D341Med (cell line): ENCODE results near the gene MRPS25.

Source experiments
- DNase-seq: peaks from one replicate; pipeline ENCODE4 v3.0.0; 2012; ENCODE audit warnings: low spot score

MRPS25 gene

DNA sequence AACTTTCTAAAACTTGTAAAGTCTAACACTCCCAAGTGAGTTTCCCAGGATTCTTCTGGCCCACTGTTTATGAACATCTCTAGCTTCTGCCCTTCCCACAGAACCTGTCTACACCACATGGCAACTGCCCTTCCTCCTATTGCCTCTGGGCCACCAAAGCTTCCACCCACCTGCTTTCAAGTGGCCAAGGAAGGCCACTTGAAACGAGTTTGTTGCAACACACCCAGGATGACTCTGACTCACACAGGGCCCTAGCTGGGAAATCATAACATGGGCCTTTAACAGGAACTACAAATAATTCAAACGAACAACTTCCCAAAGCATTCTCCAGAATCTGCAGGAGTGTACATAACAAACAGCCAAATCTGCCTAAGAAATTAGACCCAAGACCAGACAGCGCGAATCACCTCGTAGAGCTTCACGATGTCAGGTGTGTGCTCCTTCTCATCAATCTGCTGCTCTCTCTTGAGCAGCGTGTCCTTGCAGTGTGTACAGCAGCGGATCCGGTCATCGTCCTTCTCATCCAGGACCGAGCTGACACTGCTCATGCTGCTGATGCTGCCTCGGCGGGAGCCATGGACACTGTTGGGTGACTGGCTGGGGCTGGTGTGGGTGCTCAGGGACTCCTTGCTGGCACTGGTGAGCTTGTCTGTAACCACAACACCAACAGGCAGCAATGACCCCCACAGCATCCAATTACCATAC, 17.0 kb upstream of the MRPS25 start:
- DNase-seq = no peak

DNA sequence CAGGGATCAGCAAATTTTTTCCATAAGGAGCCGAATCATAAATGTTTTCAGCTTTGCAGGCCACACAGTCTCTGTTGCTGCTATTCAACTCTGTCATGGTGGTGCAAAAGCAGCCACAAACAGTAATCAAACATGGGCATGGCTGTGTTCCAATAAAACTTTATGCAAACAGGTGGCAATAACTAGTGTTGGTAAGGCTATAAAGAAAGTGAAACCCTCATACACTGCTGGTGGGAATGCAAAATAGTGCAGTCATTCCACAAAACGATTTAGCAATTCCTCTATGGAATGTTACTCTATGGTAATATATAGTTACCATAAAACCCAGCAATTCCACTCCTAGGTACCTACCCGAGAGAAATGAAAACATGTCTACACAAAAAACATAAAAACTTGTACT, 14.0 kb upstream of the MRPS25 start:
- no peak for DNase-seq

DNA sequence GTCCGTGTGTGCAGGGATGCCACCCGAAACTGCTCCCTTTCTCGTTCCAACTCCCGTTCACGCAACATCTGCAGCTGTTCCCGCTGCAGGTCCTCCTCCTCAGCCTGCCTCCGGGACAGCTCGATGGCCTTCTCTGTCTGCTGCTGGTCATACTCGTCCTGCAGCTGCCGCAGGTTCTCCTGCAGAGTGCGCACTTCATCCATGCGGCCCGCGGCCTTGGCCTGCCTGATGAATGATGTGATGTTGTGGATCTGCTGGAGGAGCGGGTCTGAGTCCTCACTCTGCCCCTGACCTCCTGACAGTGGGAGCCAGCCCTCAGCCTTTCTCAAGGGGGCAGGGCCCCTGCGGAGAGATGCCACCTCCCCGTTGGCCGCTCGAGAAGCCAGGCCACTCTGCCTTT, 9.4 kb upstream of the MRPS25 start:
- no peak for DNase-seq

DNA sequence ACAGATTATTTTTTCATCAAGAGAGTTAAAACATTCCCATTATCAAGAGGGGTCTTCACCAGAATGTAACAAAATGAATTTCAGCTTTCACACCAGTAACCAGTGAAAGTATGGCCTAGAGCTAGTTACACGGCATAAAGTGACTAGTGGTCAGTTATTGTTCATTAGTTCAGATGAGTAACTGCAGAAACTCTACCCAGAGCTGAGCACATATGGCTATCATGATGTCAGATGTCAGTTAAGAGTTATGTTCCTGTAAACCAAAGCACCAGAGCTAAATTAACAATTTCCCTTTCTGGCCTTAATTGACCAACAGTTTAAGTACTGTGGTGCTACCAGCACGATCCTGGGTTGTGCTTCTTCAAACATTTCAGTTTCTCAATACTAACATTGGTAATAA, 6.6 kb upstream of the MRPS25 start:
- DNase-seq = no peak

DNA sequence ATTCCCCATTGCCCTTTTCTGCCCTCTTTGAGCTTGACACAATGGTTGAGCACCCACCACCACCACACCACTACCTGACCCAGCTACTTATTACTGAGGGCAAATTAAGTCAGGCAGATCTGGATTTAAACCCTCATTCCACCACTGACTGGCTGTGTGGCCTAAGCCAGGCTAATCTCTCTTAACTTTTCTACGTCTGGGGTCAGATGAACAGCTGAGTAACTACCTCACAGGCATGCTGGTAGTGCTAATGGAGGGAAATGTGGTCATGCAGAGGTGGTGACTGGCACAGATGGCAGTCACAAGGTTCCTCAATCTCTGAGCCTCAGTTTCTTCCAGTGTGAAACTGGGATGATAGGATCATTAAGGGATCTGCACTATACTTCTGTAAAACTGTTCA, 4.3 kb upstream of the MRPS25 start:
- DNase-seq = no peak

DNA sequence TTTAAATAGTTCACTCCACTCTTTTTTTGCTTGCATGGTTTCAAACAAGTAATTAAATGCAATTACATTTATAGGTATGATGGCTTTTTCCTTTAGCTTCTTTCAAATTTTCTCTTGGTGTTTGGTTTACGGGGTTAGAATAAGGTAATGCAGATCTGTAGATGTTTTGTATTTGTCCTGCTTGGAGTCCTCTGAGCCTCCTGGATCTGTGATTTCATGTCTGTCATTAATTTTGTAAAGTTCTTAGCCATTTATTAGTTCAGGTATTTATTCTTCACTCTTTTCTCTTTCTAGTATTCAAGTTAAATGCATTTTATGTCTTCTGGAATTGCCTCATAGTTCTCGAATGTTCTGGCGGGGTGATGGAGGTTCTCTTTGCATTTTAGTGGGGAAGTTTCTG, 1.4 kb upstream of the MRPS25 start:
- DNase-seq = no peak

DNA sequence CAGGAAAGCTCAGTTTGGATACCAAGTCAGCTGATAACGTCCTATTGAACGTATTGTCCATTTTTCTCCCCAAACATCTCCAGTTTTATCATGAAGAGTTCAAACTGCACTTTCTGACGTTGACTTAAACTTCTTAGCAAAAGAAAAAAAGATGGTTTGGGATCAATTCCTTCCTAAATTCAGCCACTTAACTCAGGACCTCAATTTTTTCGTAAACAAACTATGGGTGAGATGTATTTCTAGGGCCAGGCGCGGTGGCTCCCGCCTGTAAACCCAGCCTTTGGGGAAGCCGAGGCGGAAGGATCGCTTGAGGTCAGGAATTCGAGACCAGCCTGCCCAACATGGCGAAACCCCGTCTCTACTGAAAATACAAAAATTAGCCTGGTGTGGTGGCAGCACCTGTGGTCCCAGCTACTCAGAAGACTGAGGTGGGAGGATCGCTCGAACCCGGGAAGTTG, 464 bp upstream of the MRPS25 start:
- no peak for DNase-seq

DNA sequence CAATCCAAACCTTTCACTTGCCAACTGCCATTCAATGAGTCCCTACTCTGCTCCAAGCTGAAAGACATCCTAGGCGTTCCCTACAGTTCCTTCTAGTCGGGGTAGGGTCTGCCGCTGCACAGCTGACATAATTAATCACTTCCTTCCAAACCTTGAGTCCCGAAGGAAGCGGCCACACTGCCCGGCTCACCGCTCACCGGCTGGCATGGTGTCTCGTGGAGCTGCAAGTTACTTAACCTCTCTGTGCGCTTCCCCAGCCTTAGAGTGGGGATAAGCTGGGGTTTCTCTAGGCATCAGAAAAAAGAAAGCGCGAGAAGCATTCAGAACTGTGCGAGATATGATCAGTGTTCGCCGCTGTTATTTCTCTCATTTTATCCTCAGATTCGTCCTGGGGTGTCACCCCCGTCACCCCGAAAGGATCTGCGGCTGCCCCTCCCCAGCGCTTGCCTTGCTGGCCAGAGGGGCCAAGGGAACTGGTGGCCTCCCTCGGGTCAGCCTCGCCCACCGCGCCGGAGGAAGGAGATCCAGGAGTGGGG, 748 bp downstream of the MRPS25 start:
- peak; percentile 63 for DNase-seq

DNA sequence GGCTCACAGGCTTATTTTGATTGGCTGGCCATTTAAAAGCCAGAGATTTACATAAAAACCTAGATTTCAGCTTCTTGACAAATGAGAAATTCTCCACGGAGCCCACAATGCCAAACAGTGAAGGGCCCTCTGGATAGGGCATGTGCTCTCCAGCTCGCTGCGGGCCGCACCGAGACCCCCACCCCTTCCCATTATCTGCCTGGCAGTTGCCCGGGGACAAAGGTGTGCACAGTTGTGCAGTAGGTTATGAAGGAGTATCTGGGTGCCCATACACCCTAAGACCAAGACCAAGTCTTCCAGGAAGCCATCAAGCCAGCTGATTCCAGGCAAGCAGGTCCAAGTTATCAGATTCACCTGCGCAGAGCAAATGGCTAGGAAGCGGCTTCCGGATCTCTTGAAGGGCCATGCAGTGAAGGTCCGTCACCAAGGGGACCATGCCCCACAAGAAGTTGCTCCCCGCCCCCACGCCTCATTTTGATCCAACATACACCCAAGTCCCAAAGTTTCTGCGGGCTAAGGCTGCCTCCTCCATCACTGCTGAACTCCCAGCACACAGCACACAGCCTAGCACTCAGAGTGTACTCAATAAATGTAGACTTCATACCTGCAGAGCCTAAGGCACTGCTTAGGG, 1.3 kb downstream of the MRPS25 start:
- DNase-seq = no peak

DNA sequence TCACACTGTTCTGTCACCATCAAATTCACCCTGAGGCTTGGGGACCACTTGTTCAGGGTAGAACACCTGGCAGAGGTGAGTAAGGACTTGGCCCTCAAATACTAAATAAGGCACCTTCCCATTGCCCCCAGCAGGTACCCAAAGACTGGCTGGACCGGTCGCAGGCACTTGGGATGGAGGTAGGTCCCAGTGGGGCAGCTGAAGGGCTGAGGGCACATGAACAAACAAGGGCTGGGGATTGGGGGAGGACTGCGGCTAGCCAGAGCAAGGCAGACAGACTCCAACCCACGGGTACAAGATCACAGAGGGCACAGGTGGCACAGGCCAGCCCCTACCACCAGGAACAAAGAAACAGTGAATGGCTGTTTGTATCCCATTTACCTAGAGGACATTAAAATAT, 1.9 kb downstream of the MRPS25 start:
- DNase-seq = no peak

DNA sequence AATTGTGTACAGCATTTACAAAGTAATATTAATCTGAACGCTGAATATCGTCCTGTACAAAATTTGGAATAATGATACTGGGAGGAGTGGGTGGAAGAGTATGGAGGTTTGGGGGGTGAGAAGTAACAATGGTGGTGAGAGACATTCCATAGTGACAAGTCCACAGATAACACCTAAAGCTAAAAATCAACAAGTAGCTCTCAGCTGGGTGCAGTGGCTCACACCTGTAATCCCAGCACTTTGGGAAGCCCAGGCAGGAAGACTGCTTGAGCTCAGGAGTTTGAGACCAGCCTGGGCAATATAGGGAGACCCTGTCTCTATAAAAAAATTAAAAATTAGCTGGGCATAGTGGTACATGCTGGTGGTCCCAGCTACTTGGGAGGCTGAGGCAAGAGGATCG, 5.1 kb downstream of the MRPS25 start:
- no peak for DNase-seq

DNA sequence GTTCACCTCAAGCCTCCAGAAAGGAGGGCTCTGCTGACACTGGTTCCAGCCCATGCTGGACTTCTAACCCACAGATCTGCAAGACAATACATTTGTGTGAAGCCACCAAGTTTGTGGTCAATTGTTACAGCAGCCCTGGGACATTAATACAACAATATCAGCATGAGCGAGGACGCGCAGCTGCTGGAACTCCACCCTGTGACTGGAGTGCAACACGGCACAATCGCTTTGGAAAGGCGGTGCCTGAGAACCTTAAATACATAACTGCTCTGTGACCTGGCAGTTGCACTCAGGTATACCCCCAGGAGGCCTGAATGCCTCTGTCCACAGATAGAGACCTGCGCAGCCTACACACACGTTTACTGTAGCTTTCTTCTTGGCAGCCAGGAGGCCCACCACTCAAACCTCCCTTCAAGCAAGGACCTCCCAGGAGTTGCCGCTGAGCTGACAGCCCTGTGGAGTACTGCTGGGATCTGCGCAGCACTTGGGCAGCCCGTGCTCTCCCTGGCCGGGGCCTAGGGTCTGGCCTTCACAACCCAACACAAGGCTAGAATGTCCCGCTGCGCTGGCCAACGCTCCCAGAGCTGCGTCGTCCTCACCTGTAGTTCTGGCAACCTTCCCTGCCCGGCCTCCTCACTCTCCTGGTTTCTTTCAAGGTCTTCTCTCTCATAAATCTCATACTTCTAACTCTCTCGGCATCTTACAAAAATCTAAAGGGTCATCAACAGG, 8.3 kb downstream of the MRPS25 start:
- DNase-seq = no peak

DNA sequence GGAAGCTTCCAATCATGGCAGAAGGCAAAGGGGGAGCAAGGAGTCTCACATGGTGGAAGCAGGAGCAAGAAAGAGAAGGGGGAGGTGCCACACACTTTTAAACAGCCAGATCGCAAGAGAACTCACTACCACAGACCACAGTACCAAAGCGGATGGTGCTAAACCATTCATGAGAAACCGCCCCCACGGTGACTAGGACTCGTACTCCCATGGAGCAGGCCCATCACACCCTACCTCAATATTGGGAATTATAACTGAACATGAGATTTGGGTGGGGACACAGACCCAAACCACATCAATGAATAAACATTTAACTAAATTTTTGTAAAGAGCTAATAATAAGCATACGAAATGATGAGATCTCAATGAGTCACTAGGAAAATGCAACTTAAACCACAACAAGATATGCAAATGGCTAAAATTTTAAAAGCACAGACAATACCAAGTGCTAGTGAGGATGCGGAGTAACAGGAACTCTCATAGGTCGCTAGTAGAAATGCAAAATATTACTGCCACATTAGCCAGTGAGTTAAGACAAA, 10.0 kb downstream of the MRPS25 start:
- no peak for DNase-seq

DNA sequence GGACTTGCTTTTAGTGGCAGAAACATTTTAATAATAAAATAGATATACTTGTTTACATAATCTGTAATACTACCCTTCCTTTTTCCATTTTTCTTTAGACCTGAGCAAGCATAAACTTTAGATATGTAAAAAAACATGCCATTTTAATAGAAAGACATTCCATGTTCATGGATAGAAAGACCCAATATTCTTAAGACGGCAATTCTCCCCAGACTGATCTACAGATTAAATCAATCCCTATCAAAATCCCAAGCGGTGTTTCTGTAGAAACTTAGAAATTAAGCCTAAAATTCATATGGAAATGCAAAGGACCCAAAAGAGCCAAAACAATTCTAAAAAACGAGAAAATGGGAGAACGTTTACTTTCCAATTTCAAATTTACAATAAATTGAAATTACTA, 11.6 kb downstream of the MRPS25 start:
- no peak for DNase-seq

DNA sequence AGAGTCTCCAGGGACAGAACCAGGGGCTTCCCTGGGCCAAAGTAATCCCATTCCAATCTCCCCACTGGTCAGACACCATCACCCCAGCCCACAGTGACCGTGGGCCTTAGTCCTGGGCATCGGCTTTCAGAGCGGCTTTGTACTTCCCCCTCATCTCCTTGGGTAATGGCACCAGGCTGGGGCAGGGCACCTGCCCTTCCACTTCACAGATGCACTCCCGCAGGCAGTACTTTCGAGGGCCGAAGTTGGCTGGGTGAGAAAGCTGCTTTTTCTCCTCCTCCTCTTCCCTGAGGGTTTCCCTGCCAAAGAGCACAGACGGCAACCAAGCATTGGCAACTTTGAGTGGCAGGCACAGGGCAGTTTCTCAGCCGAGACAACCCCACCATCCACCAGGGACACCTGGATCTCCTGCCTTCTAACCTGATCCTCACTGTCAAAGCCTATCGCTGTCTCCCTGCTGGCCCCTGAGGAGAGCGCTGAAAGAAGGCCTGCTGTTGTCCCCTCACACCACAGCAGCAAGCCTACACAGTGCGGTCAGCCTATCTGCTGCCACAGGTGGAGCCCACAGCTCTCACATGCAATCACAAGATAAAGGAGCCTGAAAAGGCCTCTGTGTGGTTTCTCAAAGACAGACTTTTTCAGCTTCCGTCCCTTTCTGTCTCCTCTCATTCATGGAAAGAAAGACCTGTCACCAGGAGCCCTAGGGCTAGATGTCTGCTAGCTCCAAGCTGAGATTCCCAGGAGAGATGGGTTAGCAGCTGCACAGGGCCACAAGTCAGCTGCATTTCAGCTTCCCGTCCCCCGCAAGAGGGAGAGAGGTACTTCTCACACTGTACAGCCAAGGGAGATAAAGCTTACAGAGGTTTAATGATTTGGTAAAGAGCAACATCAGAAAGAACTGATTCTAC, 12.5 kb downstream of the MRPS25 start:
- DNase-seq = peak; percentile 47

DNA sequence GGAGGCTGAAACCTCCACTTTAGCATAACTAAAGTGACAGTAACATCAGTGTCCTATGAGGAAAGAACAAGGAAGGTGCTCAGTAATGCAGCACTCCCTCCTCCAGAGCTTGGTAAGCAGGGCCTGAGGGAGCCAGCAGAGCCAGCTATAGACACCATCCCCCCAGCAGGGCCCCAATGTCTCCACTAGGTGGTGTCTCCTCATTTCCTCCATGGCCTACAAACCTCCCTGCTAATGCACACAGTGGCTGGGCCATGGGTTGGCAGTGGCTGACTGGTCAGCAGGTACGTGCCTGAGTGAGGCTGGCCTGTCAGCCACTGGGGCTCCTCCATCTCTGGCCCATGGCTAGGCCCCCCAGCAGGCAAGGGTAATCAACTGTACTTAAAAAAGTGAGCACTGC, 13.6 kb downstream of the MRPS25 start:
- peak; percentile 82 for DNase-seq

DNA sequence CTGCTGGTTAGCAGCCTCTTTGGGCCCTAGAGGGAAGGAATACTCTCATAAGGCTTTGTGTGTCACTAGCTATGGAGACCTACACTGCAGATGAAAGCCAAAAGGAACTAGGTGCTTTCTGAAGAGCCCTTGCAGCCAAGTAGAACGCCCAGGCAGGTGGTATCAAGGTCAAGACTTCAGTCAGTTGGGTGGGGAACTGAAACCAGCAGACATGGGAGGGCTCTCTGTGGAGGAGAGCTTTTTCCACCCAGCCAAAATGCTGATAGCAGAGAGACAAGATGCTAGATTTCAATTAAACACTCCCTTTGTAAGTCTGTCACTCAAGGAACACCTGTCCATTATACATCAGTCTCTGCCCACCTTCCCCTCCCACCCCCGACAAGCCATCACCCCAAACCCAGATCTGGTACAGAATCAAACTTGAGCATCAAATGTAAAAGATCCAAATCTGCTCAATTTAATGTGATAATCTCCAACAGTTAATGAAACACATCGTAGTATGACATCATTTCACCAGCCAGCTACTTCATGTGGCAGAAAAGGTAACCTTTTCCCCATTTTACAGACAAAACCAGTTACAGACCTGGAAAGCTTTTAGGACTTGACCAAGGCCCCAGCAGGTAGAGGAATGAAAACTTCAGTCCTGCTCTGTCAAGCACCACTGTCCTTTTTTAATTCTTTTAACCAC, 14.6 kb downstream of the MRPS25 start:
- no peak for DNase-seq

DNA sequence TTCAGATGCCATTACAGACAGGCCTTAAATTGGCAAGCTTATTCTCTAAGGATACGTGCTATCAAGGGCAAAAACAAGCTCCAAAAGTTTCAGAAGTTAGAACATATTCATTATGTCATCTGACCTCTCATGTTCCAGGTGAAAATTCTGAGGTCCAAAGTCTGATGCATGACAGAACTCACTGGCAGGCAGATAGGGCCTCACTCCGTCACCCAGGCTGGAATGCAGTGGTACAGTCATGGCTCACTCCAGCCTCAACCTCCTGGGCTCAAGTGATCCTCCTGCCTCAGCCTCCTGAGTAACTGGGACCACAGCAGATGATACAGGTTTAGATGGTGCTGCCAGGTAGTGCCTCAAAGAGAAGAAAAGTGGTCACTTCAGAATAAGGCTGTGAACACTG, 15.5 kb downstream of the MRPS25 start:
- DNase-seq = no peak

DNA sequence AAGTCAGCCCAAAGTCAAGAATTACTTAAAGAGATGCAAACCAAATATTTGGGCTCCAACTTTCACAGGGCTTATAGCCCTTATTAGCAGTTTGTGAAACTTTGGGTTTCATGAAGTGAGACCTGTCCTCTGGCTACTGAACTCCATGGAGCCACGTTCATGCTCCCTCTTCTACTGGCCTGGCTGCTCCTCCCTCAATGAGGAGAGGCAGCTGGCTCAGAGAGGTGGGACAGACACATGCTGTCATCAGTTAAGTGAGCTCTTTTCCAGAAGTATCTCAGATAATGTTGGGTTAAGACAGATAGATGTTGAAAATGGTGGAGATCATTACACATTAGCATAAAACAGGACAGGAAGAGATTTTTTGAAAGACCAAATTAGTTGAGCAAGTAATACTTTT, 19.4 kb downstream of the MRPS25 start:
- no peak for DNase-seq

DNA sequence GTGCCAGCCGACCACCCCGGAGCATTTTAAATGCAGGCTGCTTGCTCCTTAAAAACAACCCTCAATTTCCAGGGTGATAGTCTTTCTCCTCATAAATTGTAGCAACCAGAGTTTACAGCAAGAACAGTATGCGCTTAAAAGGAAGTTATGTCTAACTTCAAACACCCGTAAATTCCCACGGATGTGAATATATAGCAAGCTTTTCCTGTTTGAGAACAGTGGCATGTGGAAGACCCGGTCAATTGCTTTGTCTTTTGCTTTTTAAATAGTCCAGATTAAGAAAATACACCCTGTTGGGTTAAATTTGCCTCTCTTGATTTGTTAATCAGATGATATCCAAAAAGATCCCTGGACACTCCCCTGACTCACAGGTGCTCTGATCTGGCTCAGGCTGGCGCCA, 20.8 kb downstream of the MRPS25 start:
- no peak for DNase-seq
